Adipose tissue (tissue), 3 donors: ENCODE data around the gene ALPK1. TPM values are rescaled to one million over a fixed set of nuclear protein-coding genes. Genes with fewer than 3 reads are reported as not detected.

Experiments
- H3K27ac ChIP-seq: one replicate; pipeline ENCODE4 v1.5.1; 2013; ENCODE audit warnings: low read depth, low read length
- WGBS, 3 donors: extraction: QIAGEN DNeasy Blood & Tissue Kit; methylation state at CpG; one replicate each; pipeline ENCODE4 v1.1.7; 2013; 5-methylcytosine and 5-hydroxymethylcytosine counted together
- polyA plus RNA-seq, 3 donors: library from polyadenylated mRNA; stranded (reverse); fragments of 200-250 nt; gene quantifications; one replicate each; pipeline ENCODE4 v1.2.3, GENCODE V29; 2013
- donor health status: healthy with polysubstance abuse.
- donor health status: Bipolar disorder and iron deficiency.
- donor health status: healthy.

Gene ALPK1
- polyA plus RNA-seq, 3 donors, result 3.0 to 10.9 (median 9.3) TPM

DNA sequence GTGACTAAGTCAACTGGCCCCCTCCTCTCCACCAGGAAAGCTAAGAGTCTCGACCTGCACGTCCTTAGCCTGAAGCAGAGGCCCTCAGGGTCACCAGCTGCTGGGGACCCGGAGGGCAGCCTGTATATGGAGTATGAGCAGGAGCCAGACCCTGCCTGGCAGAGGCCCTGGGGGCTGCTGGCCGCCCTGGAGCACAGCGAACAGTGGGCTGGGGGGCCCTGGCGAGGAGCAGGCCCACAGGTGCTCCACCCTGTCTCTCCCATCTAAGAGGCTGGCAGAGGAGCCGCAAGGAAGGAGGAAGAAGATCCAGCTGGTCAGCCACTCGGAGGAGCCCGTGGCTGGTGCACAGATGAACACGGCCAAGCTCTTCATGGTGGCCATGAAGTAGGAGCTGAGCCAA, 61.2 kb downstream of the ALPK1 start:
- H3K27ac ChIP-seq, result no peak overlapping the region
- WGBS, 3 donors, result 95 to 98% (median 96%) methylated on average over 9 to 10 of the region's 10 CpGs

GRCh38 chr4:112358952-112359749, 62.0 kb downstream of the ALPK1 start:
- H3K27ac ChIP-seq, result no peak overlapping the region
- 96 to 98% (median 97%) methylated on average over 14 to 16 of the region's 16 CpGs for WGBS, 3 donors

DNA sequence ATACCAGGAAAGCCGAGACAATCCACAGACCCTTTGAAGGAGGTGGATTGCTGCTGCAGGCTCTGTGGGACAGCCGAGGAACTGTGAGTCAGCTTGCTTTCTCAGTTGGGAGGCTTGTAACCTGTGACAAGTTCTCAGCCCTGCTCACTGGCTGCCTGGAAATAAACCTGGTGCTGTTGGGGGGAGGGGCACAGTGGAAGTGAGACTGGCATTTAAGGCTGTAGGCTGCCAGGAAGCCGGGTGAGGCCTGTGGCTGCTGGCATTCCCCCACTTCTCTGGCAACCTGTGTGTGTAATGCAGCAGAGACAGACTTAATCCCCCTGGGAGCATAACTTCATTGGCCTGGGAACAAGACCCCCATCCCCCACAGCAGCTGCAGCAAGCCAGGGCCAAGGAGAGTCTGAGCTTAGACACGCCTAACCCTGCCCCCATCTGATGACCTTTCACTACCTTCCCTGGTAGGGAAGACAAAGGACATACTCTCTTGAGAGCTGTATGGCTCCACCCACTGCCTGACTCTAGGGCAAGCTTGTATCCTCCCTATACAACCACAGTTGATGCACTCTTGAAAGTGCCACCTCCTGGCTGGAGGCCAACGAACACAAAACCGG, 64.1 kb downstream of the ALPK1 start:
- no peak overlapping the region for H3K27ac ChIP-seq
- WGBS, 3 donors, result 75 to 82% (median 78%) methylated on average over 6 of the region's 6 CpGs

DNA sequence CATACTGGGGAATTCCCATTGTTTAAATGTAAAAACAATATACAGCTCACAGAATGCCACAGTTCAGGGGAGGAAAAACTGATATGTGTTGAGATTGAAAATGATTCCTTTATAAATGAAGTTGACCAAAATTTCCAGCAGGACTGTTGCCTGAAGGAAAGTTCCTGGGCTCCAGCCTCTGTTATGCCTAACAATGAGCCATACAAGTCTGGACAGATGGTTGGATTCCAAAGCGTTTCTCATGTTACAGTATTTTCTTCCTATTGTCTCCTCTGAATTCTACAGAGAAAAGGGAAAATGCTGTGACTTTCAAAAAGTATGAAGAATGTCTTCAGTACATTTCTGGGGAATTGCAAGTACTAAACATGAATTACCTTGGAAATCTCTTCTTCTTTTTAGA, 73.3 kb downstream of the ALPK1 start:
- WGBS, 3 donors, result 74 to 89% (median 82%) methylated on average over 1 of the region's 1 CpG
- no peak overlapping the region for H3K27ac ChIP-seq

DNA sequence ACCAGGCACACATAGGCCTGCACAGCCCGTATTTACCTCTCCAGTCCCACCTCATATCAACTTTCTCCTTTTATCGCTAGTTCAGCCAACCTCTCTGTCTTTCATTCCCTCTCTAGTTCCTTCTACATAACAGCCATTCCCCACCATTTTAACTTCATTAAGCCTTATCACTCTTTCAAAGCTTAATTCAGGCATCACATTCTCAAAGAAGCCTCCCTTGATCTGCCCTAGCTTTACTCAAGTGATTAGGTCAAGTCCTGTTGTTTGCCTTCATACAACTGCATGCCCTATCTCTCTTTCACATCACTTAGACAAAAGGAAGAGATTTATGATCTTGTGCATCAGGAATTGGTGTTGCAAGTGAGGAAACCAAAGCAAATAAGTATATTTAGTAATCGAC, 74.2 kb downstream of the ALPK1 start:
- WGBS, 3 donors, result 73 to 97% (median 93%) methylated on average over 3 of the region's 3 CpGs
- no peak overlapping the region for H3K27ac ChIP-seq

GRCh38 chr4:112374850-112375249, 77.7 kb downstream of the ALPK1 start:
- 83 to 97% (median 94%) methylated on average over 2 of the region's 2 CpGs for WGBS, 3 donors

DNA sequence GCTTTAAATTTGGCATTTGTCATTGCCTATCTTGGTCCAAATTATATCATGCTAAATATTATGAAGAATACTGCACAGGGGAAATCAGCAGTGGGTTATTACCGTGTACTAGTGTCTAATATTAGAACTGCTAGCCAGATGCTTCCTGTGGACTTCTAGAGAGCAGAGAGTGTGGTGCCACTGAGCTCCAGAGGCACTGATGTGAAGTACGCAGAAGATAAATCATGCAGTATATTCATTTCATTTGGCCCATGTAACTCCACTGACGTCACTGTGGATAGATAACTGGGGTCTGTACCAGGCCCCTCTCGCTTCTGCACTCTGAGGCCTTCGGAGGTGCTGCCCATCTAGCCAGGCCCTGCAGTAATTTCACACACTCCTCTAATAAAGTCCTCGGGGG, 80.0 kb downstream of the ALPK1 start:
- WGBS, 3 donors, result 72 to 88% (median 77%) methylated on average over 6 of the region's 6 CpGs
- no peak overlapping the region for H3K27ac ChIP-seq

More at GRCh38 chr4:112374850-112375249, 77.7 kb downstream of the ALPK1 start:
- H3K27ac ChIP-seq, result no peak overlapping the region

- no peak overlapping the region for H3K27ac ChIP-seq
- WGBS, 3 donors, result 86 to 92% (median 92%) methylated on average over 13 of the region's 13 CpGs
Observed at GRCh38 chr4:112377594-112378242, 80.5 kb downstream of the ALPK1 start.

DNA sequence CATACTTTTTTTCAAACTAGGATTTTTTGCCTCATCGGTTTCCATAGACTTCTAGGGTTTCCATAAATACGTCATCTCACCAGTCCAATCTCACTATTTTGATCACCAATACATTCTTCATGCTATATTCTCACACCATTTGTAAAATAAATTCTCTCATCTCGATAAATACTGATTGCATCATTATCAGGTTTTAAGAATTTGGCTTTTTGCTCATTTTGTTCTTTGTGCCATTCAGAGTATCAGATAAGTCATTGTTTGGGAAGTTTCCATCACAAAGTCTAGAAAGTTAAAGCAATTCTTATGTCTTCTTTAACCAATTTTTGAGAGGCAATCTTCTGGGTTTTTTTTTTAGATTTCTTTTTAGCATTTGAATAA, 81.1 kb downstream of the ALPK1 start:
- 73 to 96% (median 95%) methylated on average over 3 of the region's 3 CpGs for WGBS, 3 donors

GRCh38 chr4:112378858-112379257, 81.7 kb downstream of the ALPK1 start:
- no peak overlapping the region for H3K27ac ChIP-seq
- 78 to 87% (median 86%) methylated on average over 3 of the region's 3 CpGs for WGBS, 3 donors

More for the DNA sequence above, 81.1 kb downstream of the ALPK1 start:
- H3K27ac ChIP-seq, result no peak overlapping the region

DNA sequence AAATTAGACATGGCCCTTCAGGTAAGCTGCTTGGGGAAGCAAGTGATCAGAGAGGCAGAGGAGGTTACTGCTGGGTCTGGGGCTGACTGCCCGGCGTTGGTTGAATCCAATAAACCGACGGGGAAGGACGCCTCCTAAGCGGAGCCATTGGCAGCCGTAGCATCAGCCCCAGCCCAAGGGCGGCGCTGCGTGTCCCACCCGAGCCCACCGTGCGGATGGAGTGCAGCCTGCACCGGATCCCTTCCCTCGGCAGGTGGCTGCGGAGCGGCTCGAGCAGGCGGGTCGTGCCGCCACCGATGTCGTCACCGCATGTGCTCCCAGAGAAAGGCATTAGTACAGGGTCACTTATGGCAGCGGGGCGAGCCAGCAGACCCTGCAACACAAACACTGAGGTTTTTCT, 82.1 kb downstream of the ALPK1 start:
- 74 to 79% (median 76%) methylated on average over 24 to 26 of the region's 26 CpGs for WGBS, 3 donors
- H3K27ac ChIP-seq, result no peak overlapping the region

DNA sequence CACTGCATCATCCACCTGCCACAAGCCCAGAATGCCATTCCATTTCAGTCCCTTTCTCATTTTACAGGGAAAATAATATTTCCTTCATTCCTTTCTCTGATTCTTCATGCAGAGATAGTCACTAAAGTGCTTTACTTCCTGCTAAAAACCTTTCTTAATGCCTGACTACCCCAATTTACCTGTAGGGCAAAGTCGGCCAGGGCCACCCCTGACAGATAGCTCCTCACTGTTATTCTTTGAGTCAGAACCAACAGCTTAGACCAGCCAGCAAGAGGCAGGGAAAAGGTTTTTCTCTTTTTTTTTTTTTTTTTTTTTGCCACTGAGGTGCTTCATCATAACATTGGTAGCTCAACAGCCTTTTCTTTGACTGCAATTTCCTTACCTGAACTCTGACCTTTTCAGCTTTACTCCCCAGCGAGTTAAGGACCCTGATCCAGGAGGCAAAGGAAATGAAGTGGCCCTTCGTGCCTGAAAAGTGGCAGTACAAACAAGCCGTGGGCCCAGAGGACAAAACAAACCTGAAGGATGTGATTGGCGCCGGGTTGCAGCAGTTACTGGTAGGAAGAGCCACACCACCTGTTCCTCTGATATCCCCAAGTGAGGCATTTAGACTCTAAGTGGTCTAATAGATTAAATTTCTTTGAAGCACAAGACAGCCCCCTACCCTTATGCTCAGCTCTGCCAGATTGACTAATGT, 85.0 kb downstream of the ALPK1 start:
- H3K27ac ChIP-seq, result no peak overlapping the region
- 73 to 88% (median 80%) methylated on average over 6 of the region's 6 CpGs for WGBS, 3 donors

DNA sequence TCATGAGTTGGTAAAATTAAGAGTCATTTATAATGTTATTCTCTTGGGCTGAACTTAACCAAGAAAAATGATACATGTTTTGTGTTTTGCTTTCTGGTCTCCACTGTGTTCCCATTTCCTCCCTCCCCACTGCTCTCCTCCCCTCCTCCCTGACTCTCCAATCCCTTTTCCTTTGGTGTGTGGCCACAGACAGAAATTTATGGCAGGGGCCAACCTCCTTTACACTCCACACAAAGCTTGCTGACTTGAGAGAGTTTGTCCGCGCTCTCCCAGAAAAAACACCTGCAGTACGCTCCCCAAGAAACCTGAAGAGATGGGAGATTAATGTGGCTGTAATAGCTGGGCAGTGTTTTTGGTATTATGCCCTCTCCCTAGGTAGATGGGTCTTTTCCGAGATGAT, 88.9 kb downstream of the ALPK1 start:
- WGBS, 3 donors, result 92 to 93% (median 93%) methylated on average over 4 of the region's 4 CpGs
- H3K27ac ChIP-seq, result no peak overlapping the region

DNA sequence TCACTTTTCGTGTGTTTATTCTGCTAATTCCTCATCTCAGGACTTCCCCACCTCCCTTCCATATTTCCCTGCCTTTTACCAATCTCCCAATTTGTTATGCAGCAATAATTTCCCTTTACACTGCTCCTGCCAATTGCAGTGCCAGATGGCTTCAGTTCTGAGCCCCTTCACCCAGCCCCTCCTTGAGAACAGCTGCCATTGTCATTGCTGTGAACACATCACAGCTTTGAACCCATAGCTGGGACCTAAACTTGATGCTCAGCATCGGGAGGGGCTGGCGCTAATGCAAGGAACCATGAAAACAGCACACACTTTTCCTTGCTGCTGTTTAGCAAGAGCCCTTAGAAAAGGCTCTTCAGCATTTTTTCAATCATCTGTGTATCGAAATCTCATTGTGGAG, 104.9 kb downstream of the ALPK1 start:
- 77 to 95% (median 84%) methylated on average over 4 of the region's 4 CpGs for WGBS, 3 donors
- H3K27ac ChIP-seq, result no peak overlapping the region

DNA sequence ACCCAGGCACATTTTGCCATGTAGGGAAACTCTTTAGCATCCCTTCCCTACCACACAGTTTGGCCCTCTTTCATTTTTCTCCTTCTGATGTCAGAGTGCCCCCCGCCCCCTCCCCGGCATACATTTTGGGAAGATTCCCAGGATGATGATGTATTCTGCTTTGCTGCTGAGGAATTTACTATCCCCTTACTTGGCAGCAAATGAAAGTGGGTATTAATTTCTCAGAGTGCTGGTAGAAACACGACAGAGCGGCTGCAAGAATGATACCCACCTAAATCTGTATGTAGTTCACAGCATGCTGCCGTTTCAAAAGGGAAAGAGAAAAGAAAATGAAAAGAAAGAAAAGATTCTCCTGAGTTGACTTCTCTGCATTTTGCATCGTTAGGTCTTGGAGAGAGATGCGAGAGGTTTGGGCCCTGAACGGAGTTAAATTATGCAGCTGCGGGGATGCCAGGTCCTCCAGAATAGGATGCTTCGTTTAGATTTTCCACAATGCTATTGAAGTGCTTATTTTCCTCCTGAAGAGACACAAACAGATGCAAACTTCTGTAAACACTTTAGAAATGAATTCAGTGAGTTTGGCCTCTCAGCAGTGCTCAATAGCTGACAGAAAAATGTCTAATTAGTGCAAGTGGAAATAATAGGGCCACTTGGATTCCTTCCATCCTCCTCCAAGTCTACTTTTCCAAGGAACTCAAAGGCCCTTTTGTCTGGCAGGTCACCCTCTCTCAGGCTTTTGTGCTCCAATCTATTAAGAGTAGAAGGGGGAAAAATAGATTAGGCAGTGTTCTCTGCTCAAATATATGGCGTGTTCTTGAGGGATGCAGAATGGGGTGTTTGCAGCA, 106.2 kb downstream of the ALPK1 start:
- no peak overlapping the region for H3K27ac ChIP-seq
- 63 to 71% (median 64%) methylated on average over 11 of the region's 11 CpGs for WGBS, 3 donors

DNA sequence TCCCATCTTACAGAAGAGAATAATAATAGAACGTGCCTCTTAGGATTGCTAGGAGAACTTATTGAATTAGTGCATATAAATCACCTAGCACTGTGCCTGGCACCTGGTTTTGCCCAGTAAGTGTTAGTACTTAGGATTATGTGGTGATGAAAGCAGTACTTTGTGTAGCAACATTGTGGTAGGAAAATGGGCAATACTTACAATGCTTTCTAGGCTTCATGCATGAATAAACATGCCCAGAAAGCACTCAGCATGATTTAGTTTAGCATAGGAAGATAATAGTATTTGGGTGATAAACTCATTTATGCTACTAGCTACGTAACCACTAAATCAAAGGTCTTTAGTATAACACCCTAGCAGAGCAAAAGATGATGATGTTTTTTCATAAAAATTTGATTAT, 113.2 kb downstream of the ALPK1 start:
- no peak overlapping the region for H3K27ac ChIP-seq
- 82 to 88% (median 83%) methylated on average over 2 of the region's 2 CpGs for WGBS, 3 donors

DNA sequence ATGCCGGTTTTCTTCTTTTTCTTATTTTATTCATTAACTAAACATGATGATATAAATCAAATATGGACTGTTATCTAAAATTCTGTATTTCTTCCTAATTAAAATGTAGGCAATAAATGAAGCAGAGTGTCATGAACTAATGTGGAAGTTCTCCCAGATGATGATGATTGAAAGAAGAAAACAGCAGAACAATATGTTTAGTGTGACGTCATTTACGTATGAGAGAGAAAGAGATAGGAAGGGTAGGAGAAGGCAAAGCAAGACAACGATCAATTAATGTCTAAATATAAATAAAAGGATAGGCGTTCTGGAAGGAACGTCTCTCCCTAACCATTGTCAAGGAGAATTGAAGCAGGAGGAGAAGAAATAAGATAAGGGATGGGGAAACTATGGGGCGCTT, 113.6 kb downstream of the ALPK1 start:
- H3K27ac ChIP-seq, result no peak overlapping the region
- 91 to 93% (median 93%) methylated on average over 7 of the region's 7 CpGs for whole genome bisulfite sequencing, 3 donors
